Stimulated activated CD4-positive, alpha-beta T cell treated with anti-CD3 and anti-CD28 coated beads, Interleukin-1b, Interleukin-23, amount 100 ng/mL, for 24 hours (primary cell): ENCODE results near the gene HAAO.
"Not testable (repeated sequence)": the region's sequence is repeated elsewhere in the genome, so short reads cannot be mapped to it uniquely, and the experiment has no call there.

Experiments used
- DNase-seq, 4 experiments: peaks; one replicate each; pipeline ENCODE4 v3.0.0-alpha.2; 2020; ENCODE audit warnings: low read depth in 4 of 4, low spot score in 1 of 4

The HAAO gene

DNA sequence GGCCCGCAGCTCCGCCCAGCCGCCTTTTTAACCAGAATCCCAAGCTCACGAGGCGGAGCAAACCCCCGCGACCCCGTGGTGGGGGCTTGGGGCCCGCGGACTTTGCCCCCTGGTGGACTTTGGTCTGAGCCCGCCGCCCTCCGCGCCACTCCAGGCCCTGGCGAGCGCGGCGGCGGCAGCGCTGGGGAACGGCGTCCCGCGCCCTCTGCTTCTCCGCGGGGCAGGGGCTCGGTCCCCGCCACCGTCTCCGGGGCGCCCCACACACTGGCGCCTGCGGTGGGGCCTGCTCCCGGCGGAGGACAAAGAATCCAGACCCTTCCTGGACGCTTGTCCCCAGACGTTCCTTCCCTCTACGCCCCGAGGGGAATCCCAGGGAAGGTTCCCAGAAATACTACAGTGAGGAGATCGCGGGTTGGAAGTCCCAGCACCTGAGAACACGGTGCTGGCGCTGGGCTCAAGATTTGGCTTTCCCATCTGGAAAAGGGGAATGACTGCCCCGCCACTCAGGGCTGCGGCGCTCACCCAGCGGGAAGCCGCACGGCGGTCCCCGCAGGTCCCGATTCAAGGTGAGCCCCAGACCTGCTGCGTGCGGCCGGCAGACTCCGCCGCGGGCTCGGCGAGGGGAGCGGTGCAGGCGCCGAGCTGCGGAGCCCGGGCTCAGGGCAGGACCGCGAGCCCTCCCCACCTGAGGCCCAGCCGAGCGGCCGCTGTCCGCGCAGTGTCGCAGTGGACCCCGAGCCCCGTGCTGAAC, at the start of gene HAAO:
TSS of gene HAAO (minus strand) at position 1 of the 751 bp plus-strand sequence. CDS start 47 bp downstream, outside the sequence.
- DNase-seq, result no peak

DNA sequence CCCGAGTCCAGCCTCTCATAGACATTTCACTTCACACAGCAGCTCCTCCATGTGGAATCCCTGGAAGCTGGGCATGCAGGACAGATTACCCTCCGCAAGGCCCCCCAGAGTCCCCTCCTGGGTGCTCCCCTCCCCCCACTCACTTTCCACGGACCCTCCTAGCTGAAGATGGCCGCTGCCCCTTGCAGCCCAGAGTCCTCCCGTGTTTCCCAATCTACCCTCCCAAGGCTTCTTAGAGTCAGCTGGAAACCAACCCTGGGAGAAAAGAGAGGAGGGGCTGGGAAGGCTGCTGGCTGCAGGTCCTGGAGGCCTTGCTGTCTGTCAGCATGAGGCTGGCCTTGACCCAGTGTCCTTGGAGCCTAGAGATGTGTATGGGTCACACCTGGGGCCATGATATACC, 49.0 kb upstream of the HAAO start:
- no peak for DNase-seq

DNA sequence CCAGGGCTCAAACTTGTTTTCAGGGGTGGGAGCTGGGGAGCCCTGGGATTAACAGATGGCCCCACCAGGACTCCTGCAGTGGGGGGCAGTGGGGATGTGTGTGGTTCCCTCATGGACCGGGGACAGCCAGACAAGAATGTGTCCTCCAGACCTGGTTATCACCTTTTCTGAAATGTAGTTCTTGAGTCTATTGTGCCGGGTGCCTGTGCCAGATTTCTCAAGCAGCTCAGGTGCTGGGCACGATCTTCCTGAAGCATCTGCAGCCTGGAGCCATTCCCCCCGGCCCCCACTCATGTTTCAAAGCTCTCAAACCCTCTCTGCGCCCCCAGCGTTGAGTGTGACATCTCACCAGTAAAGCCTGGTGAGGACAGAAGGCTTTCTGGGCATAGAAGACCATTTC, 48.4 kb upstream of the HAAO start:
- no peak for DNase-seq

DNA sequence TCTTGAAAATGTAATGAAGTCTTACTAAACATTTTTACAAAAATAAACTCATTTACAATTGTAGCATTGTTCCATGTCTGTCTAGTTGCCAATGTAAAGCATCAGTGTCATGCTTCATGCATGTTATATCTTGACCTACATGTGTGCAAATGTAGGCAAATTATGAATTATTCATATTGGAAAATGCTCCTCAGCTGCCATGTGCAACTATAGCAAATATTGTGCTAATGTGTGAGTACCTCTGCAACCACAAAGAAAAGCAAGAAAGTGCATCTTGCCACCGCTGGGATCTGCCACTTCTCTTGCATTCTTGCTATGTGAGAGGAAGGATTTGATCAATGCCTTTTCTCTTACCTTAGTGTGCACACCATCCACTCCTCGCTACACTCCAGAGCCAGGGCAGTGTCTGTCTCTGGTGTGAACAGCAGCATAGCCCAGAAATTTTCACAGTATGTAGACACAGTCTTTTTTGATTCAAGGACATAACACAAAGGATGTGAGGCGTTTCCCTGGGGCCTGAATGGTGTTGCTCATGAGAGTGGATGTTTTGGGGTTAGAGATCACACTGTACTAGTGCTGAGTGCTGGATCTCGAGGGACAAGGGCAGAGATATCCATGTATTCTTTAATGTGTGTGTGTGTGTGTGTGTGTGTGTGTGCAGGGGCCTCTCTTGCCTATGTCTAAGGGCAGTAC, 47.6 kb upstream of the HAAO start:
- DNase-seq, result no peak

GRCh38 chr2:42838133-42838532, 45.8 kb upstream of the HAAO start:
- no peak for DNase-seq

GRCh38 chr2:42835577-42836371, 43.4 kb upstream of the HAAO start:
- DNase-seq, result no peak

DNA sequence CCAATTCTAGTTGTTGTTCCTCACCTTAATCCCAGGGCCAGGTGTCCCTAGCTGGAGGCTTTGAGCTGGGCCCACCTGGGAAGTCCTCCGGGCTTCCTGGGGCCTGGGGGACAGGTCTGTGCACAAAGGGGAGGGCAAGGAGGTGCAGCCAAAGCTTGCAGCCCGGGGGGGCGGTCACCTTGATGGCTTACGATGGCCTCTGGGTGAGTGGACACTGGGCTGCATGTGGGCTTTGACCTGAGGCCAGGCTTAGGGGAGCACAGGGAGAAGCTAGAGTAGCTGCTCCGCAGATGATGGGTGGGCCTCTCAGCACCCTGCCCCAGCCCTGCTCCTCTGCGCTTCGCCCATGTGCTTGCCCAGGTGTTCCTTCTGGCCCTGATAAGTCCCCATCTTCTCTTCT, 41.8 kb upstream of the HAAO start:
- DNase-seq, result no peak

DNA sequence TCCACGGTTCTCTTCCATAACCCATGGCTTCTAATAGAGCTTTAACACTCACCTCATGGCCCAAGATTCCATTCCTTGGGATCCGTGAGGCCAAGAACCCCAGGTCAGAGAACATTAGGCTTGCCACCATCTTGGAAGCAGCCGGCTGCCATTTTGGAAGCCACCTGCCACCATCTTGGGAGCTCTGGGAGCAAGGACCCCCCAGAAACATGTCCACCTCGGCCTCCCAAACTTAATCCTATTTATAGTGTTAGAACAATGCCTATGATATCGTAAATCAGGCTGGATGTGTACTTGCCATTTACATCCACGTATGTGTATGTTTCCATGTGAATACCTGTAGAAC, 39.9 kb upstream of the HAAO start:
- DNase-seq, result no peak

DNA sequence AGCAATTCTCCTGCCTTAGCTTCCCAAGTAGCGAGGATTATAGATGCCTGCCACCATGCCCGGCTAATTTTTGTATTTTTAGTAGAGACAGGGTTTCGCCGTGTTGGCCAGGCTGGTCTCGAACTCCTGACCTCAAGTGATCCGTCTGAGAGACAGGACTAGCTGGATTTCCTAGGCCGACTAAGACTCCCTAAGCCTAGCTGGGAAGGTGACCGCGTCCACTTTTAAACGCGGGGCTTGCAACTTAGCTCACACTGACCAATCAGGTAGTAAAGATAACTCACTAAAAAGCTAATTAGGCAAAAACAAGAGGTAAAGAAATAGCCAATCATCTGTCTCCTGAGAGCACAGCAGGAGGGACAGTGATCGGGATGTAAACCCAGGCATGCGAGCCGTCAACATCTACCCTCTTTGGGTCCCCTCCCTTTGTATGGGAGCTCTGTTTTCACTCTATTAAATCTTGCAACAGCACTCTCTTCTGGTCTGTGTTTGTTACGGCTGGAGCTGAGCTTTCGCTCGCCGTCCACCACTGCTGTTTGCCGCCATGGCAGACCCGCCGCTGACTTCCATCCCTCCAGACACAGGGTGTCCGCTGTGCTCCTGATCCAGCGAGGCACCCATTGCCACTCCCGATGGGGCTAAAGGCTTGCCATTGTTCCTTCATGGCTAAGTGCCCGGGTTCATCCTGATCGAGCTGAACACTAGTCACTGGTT, 39.3 kb upstream of the HAAO start:
- not testable (repeated sequence) for DNase-seq

DNA sequence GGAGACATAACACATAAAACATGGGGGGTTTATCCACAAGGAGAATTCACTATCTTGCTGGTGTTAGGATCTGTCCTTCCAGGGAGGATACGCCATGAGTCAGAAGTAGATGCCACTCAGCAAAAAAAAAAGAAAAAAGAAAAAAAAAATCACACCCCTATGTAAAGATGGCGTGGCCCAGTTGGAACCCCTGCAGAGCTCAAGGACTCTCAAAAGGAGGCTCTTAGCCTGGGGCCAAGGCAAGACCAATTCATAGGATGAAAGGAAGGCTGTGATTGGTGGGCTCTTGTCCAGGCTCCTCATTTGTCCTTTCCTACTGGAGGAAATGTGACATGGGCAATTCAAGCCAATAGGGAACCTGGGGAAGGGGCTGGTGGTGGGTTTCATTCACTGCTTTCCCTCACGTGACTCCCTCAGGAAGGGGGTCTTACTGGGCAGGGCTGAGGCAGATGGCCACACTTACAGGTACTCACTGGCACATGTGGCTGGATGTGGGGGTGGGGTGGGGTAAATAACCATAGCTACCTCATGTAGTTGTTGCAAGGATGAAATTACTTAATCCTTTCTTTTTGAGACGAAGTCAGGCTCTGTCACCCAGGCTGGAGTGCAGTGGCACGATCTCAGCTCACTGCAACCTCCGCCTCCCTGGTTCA, 38.7 kb upstream of the HAAO start:
- DNase-seq, result no peak

DNA sequence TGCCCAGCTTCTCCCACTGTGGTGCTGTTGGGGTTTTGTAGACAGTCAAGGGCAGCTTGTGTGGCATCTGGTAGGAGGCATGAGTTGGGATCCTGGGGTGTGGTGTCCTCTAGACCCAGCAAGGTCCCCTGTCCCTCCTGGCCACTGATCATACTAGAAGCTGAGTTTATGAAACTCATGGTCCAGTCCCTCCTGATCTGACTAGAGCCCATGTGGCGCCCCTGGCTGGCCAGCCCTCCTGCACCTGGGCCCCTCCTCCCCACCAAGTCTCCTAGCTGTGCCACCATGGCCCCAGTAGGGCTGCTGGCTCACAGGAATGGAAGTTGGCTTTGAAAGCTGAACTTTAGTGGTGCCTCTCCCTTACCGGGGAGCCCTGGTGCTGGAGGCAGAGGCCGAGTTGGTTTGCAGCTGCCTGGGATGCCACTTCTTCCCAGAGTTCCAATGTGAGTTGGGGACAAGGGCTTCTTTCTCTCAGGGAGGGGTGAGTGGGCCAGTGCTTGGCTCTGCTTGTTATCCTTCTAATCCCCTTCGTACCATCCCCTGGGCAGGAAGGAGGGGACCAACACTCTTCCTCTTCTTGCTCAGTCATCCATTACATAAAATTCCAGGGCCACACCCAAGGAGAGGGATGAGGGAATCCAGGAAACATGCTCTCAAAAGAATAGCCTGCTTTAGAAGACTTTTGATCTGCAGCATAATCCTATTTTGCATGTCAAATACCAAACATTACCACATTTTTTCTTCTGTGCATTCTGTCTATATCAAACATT, 37.5 kb upstream of the HAAO start:
- DNase-seq, result no peak

GRCh38 chr2:42828487-42829425, 36.4 kb upstream of the HAAO start:
- DNase-seq, result peak; percentile 31 to 54 (median 42)

DNA sequence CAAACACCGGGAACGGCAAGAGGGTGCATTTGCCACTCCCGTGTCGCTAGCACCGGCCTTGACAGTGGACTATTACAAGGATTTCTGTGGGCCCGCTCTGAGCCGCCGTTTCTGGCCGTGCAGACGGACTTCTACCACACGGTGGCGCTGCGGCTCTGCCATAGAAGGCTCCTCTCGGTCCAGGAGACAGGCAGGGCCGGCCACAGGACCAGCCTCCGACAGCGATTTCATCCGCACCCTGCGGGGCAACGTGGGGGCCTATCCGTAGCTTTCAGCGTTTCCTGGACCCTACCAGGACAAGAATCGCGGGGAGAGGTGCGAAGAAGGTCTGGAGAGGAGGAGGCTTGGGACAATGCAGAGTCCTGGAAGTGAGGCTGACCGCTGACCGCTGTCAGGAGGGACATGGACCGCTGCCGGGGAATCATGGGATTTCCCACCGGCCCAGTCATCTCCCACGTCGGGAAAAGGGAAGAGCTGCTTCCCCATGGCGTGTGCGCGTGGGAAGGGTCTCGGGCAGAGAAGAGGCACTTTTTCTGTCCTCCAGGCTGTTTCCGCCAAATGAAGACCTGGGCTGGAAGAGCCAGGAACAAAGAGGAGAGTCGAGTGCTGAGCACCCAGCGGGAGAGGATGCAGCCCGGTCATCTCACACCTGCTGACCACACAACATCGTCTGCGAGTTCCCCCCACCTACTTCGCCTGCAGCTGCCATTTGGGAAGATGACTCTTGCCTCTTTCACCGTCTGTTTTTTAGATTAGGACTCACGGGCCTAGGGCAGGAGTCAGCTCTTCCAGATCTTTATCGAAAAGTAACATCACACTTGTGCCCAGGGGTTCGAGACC, 35.5 kb upstream of the HAAO start:
- peak; percentile 69 to 88 (median 72) for DNase-seq

GRCh38 chr2:42826231-42826630, 33.8 kb upstream of the HAAO start:
- no peak for DNase-seq

DNA sequence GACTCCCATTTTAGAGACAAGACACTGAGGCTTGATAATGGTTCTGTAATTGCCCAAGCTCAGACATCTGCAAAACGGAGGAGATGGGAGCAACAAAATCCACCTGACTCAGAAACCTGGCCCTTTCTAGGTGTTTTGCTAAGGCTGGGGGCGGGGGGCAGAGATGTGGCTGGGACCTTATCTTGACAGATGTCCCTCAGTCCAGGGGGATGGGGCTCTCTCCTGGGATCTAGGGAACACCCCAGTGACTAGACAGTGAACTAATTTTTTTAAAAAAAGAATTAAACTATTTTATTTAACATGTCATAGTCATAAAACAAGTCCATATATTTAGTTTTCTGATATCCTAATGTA, 32.0 kb upstream of the HAAO start:
- DNase-seq, result no peak

DNA sequence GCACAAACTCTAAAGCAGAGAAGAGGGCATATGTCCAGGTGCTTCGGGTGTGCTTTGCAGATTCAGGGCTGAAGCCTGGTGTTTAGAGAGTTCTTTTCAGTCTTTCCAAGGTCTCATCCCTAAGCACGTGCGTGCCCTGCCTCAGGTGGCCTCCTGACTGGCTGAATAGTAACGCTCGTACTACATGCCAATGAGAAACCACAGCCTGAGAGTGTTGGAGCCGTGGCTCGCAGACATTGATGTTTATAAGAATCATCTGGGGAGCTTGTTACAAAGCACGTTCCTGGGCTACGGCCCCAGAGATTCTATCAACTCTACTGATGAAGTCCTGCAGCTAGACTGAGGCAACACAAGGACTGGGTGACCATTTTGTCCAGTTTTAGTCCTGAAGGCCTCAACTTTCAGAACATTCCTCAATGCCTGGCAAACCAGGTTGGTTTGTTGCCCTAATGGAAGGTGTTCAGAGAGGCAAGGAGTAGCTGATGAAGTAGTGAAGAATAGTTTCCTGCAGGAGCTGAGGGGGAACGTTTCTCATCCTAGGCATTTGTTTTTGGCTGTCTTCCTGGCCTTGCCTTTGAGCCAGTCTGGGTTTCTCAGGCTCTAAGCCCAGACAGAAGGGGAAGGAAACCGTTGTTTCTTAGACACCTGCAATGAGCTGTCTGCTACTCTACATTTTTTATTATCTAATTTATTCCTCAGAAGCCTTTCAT, 31.5 kb upstream of the HAAO start:
- no peak for DNase-seq

GRCh38 chr2:42819160-42819559, 26.8 kb upstream of the HAAO start:
- no peak for DNase-seq

DNA sequence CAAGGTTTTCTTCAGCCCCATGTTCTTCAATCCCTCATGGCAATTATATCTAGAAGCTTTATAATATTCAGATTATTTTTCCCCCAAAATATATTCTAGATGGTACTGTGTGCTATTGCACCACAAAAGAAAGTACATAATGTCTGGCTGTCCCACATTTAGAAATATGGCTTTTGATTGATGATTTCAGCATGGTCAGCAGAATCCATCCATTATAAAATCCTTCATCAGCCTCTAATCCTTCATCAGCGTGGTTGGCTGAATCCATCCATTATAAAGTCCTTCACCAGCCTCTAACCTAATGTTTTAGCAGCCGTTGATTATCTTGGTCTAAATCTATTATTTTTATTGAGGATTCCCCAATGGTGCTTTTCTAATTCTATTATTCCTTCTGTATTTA, 23.3 kb upstream of the HAAO start:
- no peak for DNase-seq
